B cell (primary cell): Measurements from ENCODE around the gene NUP214. TPM values are rescaled to one million over a fixed set of nuclear protein-coding genes. Genes with fewer than 3 reads are reported as not detected.

ENCODE experiments used
- ATAC-seq: fragments of 200-7000 bp; cut with Tn5 transposase; one replicate; pipeline ENCODE4 v1.10.0; 2021; ENCODE audit warnings: low read depth, mild to moderate bottlenecking, moderate number of reproducible peaks, moderate library complexity
- CTCF ChIA-PET: fragments of 350-600 bp; sonication (Branson Sonifier 250); formaldehyde crosslinking; loops from one replicate; lab custom pipeline; 2021; ENCODE audit warnings: antibody characterized with exemption, inconsistent platforms; lab: Charles Lee
- POLR2A ChIA-PET: fragments of 350-600 bp; sonication (Branson Sonifier 250); formaldehyde crosslinking; loops from one replicate; lab custom pipeline; 2021; ENCODE audit warnings: antibody characterized with exemption; lab: Charles Lee
- DNase-seq: peaks from one replicate; pipeline ENCODE4 v3.0.0; 2013
- H2AFZ ChIP-seq: 2 replicates; pipeline ENCODE4 v1.6.1; 2012; ENCODE audit warnings: mild to moderate bottlenecking, low read depth, low read length; ENCODE audit not compliant: insufficient read depth, poor library complexity, severe bottlenecking
- H3K27ac ChIP-seq, 2 donors: 1 replicate in 1 of 2; 2 replicates in 1 of 2; pipeline ENCODE4 v1.5.1; 2012 to 2013; ENCODE audit warnings: low read length in 2 of 2, mild to moderate bottlenecking in 2 of 2, moderate library complexity in 1 of 2
- H3K27me3 ChIP-seq, 4 experiments: fragments of 200-600 bp in 1 of 4; sonication (generic) in 1 of 4; replicated peaks in 1 of 4; 1 replicate in 2 of 4; 2 replicates in 2 of 4; pipeline versions ENCODE4 v1.6.1 to v1.7.0; 2013 to 2016; ENCODE audit warnings: low read length in 3 of 4, mild to moderate bottlenecking in 2 of 4, mixed read lengths in 1 of 4, moderate library complexity in 1 of 4; ENCODE audit not compliant: insufficient read depth in 4 of 4, control insufficient read depth in 3 of 4; ENCODE audit errors: control extremely low read depth in 1 of 4
- H3K36me3 ChIP-seq, 2 experiments: replicated peaks in 1 of 2; 1 replicate in 1 of 2; 2 replicates in 1 of 2; pipeline versions ENCODE4 v1.6.1 to v1.7.1; 2013; ENCODE audit warnings: low read length in 1 of 2; ENCODE audit not compliant: insufficient read depth in 2 of 2, control insufficient read depth in 1 of 2; ENCODE audit errors: control extremely low read depth in 1 of 2, extremely low read depth in 1 of 2
- H3K4me1 ChIP-seq, 2 donors: fragments of 200-600 bp in 1 of 2; sonication (generic) in 1 of 2; 1 replicate in 1 of 2; 2 replicates in 1 of 2; pipeline versions ENCODE4 v1.5.1 to v1.6.1; 2013 to 2017; ENCODE audit warnings: low read length in 2 of 2; ENCODE audit not compliant: control insufficient read depth in 2 of 2, insufficient read depth in 2 of 2
- H3K4me2 ChIP-seq: replicated peaks from 2 replicates; pipeline ENCODE3; 2012; ENCODE audit warnings: mild to moderate bottlenecking, low read depth, low read length; ENCODE audit not compliant: poor library complexity, severe bottlenecking
- H3K4me3 ChIP-seq, 5 experiments: fragments of 200-600 bp in 1 of 5; sonication (generic) in 1 of 5; 1 replicate in 3 of 5; 2 replicates in 2 of 5; pipeline versions ENCODE4 v1.5.1 to v1.7.0; 2011 to 2016; ENCODE audit warnings: low read length in 4 of 5, mild to moderate bottlenecking in 4 of 5, low read depth in 2 of 5, control low read depth in 1 of 5, moderate library complexity in 1 of 5; ENCODE audit not compliant: insufficient read depth in 1 of 5; ENCODE audit errors: control extremely low read depth in 1 of 5, extremely low read depth in 1 of 5
- H3K79me2 ChIP-seq: fragments of 200-600 bp; sonication (generic); one replicate; pipeline ENCODE4 v1.6.0; 2016; ENCODE audit warnings: low read length; ENCODE audit not compliant: control insufficient read depth, insufficient read depth
- H3K9ac ChIP-seq: fragments of 200-600 bp; sonication (generic); 2 replicates; pipeline ENCODE4 v1.6.1; 2017; ENCODE audit warnings: mild to moderate bottlenecking, low read length, moderate library complexity
- H3K9me3 ChIP-seq, 3 donors: one replicate each; pipeline versions ENCODE4 v1.6.1 to v1.7.1; 2013; ENCODE audit warnings: low read length in 2 of 3; ENCODE audit not compliant: control insufficient read depth in 2 of 3, insufficient read depth in 1 of 3; ENCODE audit errors: control extremely low read depth in 1 of 3
- H4K20me1 ChIP-seq: 2 replicates; pipeline ENCODE4 v1.6.0; 2012; ENCODE audit warnings: mild to moderate bottlenecking, low read length; ENCODE audit not compliant: insufficient read depth, control insufficient read depth, poor library complexity, severe bottlenecking
- H3K27ac Mint-ChIP-seq: one replicate; pipeline ENCODE4 v1.8.0; 2021; ENCODE audit warnings: mixed read lengths
- H3K27me3 Mint-ChIP-seq: one replicate; pipeline ENCODE4 v1.8.0; 2021; ENCODE audit warnings: mixed read lengths
- H3K4me1 Mint-ChIP-seq: one replicate; pipeline ENCODE4 v1.8.0; 2021; ENCODE audit warnings: mixed read lengths
- H3K4me3 Mint-ChIP-seq: one replicate; pipeline ENCODE4 v1.8.0; 2021; ENCODE audit warnings: mixed read lengths
- H3K9me3 Mint-ChIP-seq: one replicate; pipeline ENCODE4 v1.8.0; 2022; ENCODE audit warnings: mixed read lengths; ENCODE audit not compliant: insufficient read depth
- CTCF ChIP-seq: fragments of 200-600 bp; IDR thresholded peaks from one replicate; pipeline ENCODE4 v1.8.0; 2022; ENCODE audit warnings: antibody characterized with exemption, mild to moderate bottlenecking
- EZH2 ChIP-seq: IDR thresholded peaks from 2 replicates; pipeline ENCODE4 v1.6.1; 2012; ENCODE audit warnings: borderline replicate concordance, low read depth, mild to moderate bottlenecking, moderate library complexity, low read length; ENCODE audit not compliant: insufficient read depth, poor library complexity, severe bottlenecking
- WGBS: methylation state at CpG from one replicate; pipeline ENCODE4 v1.1.5; 2013; ENCODE audit warnings: missing lambda C conversion rate; ENCODE audit not compliant: insufficient coverage; 5-methylcytosine and 5-hydroxymethylcytosine counted together
- intact Hi-C: fragments of 100-400 bp; cut with micrococcal nuclease; formaldehyde crosslinking; loops from one replicate; pipeline ENCODE4 v1.10.0; 2022
- polyA plus RNA-seq: library from polyadenylated mRNA; depleted of rRNA; stranded (reverse); fragments of >200 nt; gene quantifications from 2 replicates; pipeline ENCODE4 v1.2.3, GENCODE V29; 2012
- total RNA-seq, 2 donors: library from RNA; stranded (reverse); fragments of 120-200 nt in 1 of 2; gene quantifications; 1 replicate in 1 of 2; 2 replicates in 1 of 2; pipeline versions ENCODE4 v1.2.3 to v1.2.4, GENCODE V29; 2013 to 2022

Gene NUP214
- total and polyA plus RNA-seq, 2 donors (not counting 1 experiment from before 2014, with no cell fraction given): 19.0 to 94.6 TPM

GRCh38 chr9:131194762-131195161 is 69.4 kb downstream of the NUP214 start:
- ATAC-seq (no peak), DNase-seq (no peak)
- ChIA-PET POLR2A (no interaction called here), CTCF (interaction anchor here (9.7 kb wide), 1 partner anchor 17 kb away, joined by 41 read pairs; no protein-coding TSS in a partner anchor)
- TF ChIP-seq CTCF (no peak), EZH2 (no peak)
- peaks cover 4% of the 10 kb centered on the region for H3K79me2 ChIP-seq
- H3K4me3 ChIP-seq: no peak overlapping the region
- no peak overlapping the region for H2AFZ ChIP-seq
- no peaks in the 10 kb centered on the region for H3K9me3 ChIP-seq
- H3K27ac ChIP-seq: no peak overlapping the region
- H3K9ac ChIP-seq: no peak overlapping the region
- Mint-ChIP-seq H3K4me3 (no peak overlapping the region), H3K27ac (no peak overlapping the region), H3K4me1 (no peaks in the 10 kb centered on the region), H3K9me3 (no peaks in the 10 kb centered on the region), H3K27me3 (no peaks in the 10 kb centered on the region)
- no peaks in the 10 kb centered on the region for H4K20me1 ChIP-seq
- intact Hi-C loops: no loop called here
- no peaks in the 10 kb centered on the region for H3K27me3 ChIP-seq
- H3K4me2 ChIP-seq: no peak overlapping the region
- WGBS: 100% methylated on average over 1 of the region's 3 CpGs
- no peaks in the 10 kb centered on the region for H3K4me1 ChIP-seq
- H3K36me3 ChIP-seq: peaks cover 3 to 76% of the 10 kb centered on the region in 2 experiments

- TF ChIP-seq CTCF: no peak
- no peak for TF ChIP-seq EZH2
- Histone ChIP-seq H3K9ac (no peak overlapping the region), H3K27me3 (no peaks in the 10 kb centered on the region), H3K9me3 (no peaks in the 10 kb centered on the region), H2AFZ (no peak overlapping the region), H3K4me2 (no peak overlapping the region), H3K4me1 (no peaks in the 10 kb centered on the region), H3K27ac (no peak overlapping the region), H4K20me1 (no peaks in the 10 kb centered on the region), H3K36me3 (peaks cover 0 to 73% of the 10 kb centered on the region in 2 experiments), H3K4me3 (no peak overlapping the region), H3K79me2 (peaks cover 4% of the 10 kb centered on the region)
- no peaks in the 10 kb centered on the region for H3K9me3 Mint-ChIP-seq
- ATAC-seq (no peak), DNase-seq (no peak)
- POLR2A ChIA-PET: interaction anchor here (0.6 kb wide), 1 partner anchor 1168 kb away, joined by 3 read pairs; no protein-coding TSS in a partner anchor
- no peak overlapping the region for H3K4me3 Mint-ChIP-seq
- no peaks in the 10 kb centered on the region for H3K4me1 Mint-ChIP-seq
- CTCF ChIA-PET: interaction anchor here (9.7 kb wide), 1 partner anchor 19 kb away, joined by 41 read pairs; no protein-coding TSS in a partner anchor
- WGBS: 59% methylated on average over 9 of the region's 11 CpGs
- intact Hi-C loops: no loop called here
- H3K27ac Mint-ChIP-seq: no peak overlapping the region
- no peaks in the 10 kb centered on the region for H3K27me3 Mint-ChIP-seq
Measured at GRCh38 chr9:131197160-131197911, 72.0 kb downstream of the NUP214 start.
